Osteocyte (in vitro differentiated cells): Measurements from ENCODE around the gene SLC6A17. TPM values are rescaled to one million over a fixed set of nuclear protein-coding genes. Genes with fewer than 3 reads are reported as not detected.

ENCODE experiments used
- DNase-seq: peaks from one replicate; pipeline ENCODE4 v3.0.0; 2021; ENCODE audit warnings: mixed read lengths; ENCODE audit not compliant: unreplicated experiment; ENCODE audit errors: extremely low spot score
- H3K27ac Mint-ChIP-seq: one replicate; pipeline ENCODE4 v1.8.0; 2021; ENCODE audit warnings: mild to moderate bottlenecking, mixed read lengths; ENCODE audit not compliant: unreplicated experiment
- H3K27me3 Mint-ChIP-seq: one replicate; pipeline ENCODE4 v1.8.0; 2021; ENCODE audit warnings: mixed read lengths; ENCODE audit not compliant: unreplicated experiment
- H3K36me3 Mint-ChIP-seq: one replicate; pipeline ENCODE4 v1.8.0; 2021; ENCODE audit warnings: mixed read lengths; ENCODE audit not compliant: unreplicated experiment
- H3K4me1 Mint-ChIP-seq: one replicate; pipeline ENCODE4 v1.8.0; 2021; ENCODE audit warnings: mixed read lengths; ENCODE audit not compliant: unreplicated experiment
- H3K4me3 Mint-ChIP-seq: one replicate; pipeline ENCODE4 v1.8.0; 2021; ENCODE audit warnings: mild to moderate bottlenecking, moderate library complexity, mixed read lengths; ENCODE audit not compliant: unreplicated experiment
- H3K9me3 Mint-ChIP-seq: one replicate; pipeline ENCODE4 v1.8.0; 2021; ENCODE audit warnings: mixed read lengths; ENCODE audit not compliant: unreplicated experiment
- total RNA-seq: library from RNA; stranded (reverse); gene quantifications from 2 replicates; pipeline ENCODE4 v1.2.1, GENCODE V29; 2021
- TF ChIP-seq, protein P1 (sequence below): fragments of 200-600 bp; sonication (generic); IDR thresholded peaks from 2 replicates; pipeline ENCODE4 v1.5.0; 2021; ENCODE audit warnings: antibody characterized with exemption, mild to moderate bottlenecking, moderate library complexity

SLC6A17 gene
- total RNA-seq, 1 donor from 2014 or later: 1.6 TPM

DNA sequence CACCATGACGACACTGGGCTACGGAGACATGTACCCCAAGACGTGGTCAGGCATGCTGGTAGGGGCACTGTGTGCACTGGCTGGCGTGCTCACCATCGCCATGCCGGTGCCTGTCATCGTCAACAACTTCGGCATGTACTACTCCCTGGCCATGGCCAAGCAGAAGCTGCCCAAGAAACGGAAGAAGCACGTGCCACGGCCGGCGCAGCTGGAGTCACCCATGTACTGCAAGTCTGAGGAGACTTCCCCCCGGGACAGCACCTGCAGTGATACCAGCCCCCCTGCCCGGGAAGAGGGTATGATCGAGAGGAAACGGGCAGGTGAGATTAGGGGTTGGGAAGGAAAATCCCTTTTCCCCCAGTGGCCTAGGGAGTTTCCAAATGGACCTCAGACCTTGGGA, 73.3 kb downstream of the SLC6A17 start:
- TF ChIP-seq, protein P1, sequence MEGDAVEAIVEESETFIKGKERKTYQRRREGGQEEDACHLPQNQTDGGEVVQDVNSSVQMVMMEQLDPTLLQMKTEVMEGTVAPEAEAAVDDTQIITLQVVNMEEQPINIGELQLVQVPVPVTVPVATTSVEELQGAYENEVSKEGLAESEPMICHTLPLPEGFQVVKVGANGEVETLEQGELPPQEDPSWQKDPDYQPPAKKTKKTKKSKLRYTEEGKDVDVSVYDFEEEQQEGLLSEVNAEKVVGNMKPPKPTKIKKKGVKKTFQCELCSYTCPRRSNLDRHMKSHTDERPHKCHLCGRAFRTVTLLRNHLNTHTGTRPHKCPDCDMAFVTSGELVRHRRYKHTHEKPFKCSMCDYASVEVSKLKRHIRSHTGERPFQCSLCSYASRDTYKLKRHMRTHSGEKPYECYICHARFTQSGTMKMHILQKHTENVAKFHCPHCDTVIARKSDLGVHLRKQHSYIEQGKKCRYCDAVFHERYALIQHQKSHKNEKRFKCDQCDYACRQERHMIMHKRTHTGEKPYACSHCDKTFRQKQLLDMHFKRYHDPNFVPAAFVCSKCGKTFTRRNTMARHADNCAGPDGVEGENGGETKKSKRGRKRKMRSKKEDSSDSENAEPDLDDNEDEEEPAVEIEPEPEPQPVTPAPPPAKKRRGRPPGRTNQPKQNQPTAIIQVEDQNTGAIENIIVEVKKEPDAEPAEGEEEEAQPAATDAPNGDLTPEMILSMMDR: no peak
- no peak overlapping the region for H3K27ac Mint-ChIP-seq
- DNase-seq: no peak
- no peaks in the 10 kb centered on the region for H3K9me3 Mint-ChIP-seq
- no peaks in the 10 kb centered on the region for H3K36me3 Mint-ChIP-seq
- no peaks in the 10 kb centered on the region for H3K27me3 Mint-ChIP-seq
- no peak overlapping the region for H3K4me3 Mint-ChIP-seq
- H3K4me1 Mint-ChIP-seq: no peaks in the 10 kb centered on the region

DNA sequence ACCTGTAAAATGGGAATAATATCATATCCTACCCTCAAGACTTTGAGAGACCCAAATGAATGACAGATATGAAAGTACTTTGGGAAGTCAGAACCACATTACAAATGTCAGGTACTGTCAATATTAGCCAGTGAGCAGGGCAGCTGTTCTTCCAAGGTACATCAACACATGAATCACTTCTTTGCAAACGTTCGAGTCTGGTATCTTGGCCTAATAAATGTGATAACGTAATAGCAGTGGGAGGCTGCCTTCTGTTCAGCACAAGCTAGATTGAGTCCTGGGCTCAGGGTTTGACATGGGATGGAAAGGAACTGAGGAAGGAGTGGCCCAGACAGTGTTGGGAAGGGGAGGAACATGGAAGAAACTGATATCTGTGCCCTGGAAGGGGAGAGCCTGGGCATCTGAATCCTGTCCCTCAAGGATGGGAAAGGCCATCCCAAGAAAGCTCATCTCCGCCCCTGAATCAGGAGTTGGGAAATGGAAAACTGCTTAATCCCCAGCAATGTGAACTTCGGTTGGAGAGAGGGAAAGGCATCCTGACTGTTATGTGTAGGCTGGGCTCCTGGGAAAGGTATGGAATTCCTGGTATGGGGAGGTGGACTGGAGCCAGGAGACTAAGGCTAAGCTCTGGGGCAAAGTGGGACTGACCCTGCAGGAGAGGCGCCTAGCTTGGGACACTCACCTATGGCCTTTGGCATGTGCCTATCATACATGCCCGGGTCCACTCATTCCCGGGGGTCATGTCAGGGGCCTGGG, 74.1 kb downstream of the SLC6A17 start:
- no peak for DNase-seq
- no peaks in the 10 kb centered on the region for H3K4me1 Mint-ChIP-seq
- H3K36me3 Mint-ChIP-seq: no peaks in the 10 kb centered on the region
- no peaks in the 10 kb centered on the region for H3K9me3 Mint-ChIP-seq
- no peak overlapping the region for H3K27ac Mint-ChIP-seq
- H3K27me3 Mint-ChIP-seq: no peaks in the 10 kb centered on the region
- TF ChIP-seq, protein P1: no peak
- no peak overlapping the region for H3K4me3 Mint-ChIP-seq

DNA sequence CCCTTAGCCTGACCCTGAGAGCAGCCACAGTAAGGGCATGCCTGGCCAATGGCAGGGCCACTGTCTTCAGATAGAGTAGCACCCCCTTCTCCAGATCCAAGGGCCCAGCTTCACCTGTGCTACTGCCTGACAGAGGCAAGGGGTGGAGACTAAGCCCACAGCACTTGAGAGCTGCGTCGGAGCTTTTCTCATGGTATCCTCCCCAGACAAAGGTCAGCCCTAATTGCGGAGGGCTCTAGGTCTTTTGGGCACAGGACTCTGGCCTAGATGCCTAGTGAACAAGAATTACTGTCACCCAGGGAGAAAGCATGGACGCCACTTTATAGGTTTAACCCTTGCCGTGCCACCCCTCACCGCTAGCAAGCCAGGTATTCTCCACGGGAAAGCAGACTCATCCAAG, 74.9 kb downstream of the SLC6A17 start:
- Mint-ChIP-seq H3K4me1 (no peaks in the 10 kb centered on the region), H3K4me3 (no peak overlapping the region), H3K9me3 (no peaks in the 10 kb centered on the region), H3K36me3 (no peaks in the 10 kb centered on the region), H3K27me3 (no peaks in the 10 kb centered on the region), H3K27ac (no peak overlapping the region)
- no peak for DNase-seq
- TF ChIP-seq, protein P1: no peak

DNA sequence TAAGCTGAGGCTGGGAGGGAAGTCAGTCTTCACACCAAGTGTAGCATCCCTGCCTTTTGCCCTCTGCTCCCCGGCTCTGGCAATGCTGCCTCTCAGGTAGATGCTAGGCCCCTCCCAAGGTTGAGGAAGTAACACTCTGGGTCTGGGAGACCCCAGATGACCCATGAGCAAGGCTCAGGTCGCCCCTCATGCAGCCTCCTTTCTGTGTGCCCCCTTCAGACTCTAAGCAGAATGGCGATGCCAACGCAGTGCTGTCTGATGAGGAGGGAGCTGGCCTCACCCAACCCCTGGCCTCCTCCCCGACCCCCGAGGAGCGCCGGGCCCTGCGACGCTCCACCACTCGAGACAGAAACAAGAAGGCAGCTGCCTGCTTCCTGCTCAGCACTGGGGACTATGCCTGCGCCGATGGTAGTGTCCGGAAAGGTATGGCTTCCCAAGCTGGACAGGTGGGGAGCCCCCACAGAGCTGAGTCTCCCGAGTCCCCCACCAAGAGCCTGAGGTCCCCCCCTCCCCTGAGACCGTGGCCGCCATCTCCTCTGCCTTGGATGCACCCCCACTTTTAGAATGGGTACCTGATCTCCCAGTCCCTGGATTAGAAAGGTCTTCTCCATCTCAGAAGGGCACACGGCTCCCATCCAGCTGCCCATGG, 75.6 kb downstream of the SLC6A17 start:
- no peaks in the 10 kb centered on the region for H3K9me3 Mint-ChIP-seq
- no peak for DNase-seq
- no peaks in the 10 kb centered on the region for H3K27me3 Mint-ChIP-seq
- H3K27ac Mint-ChIP-seq: no peak overlapping the region
- H3K4me3 Mint-ChIP-seq: no peak overlapping the region
- no peaks in the 10 kb centered on the region for H3K36me3 Mint-ChIP-seq
- TF ChIP-seq, protein P1: no peak
- no peaks in the 10 kb centered on the region for H3K4me1 Mint-ChIP-seq

DNA sequence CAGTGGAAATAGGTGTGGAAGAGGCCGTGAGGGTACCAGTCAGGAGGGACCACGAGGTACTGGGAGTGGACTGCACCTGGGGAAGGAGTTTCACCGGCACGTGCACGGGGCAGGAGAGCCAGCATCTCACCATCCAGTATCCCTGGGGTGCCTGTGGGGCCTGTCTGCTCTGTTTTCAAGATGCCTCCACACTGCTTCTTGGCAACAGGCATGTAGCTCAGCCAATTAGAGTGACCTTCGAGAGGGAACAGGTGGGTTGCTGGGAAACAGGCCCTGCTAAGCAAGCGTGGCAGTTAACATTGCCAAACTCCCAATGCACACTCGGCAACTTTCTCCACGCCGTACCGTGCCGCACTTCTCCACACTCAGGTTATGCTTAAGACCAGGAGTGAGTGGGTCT, 77.5 kb downstream of the SLC6A17 start:
- no peaks in the 10 kb centered on the region for H3K36me3 Mint-ChIP-seq
- TF ChIP-seq, protein P1: no peak
- no peak for DNase-seq
- H3K27me3 Mint-ChIP-seq: no peaks in the 10 kb centered on the region
- H3K27ac Mint-ChIP-seq: no peak overlapping the region
- H3K4me3 Mint-ChIP-seq: no peak overlapping the region
- H3K9me3 Mint-ChIP-seq: no peaks in the 10 kb centered on the region
- no peaks in the 10 kb centered on the region for H3K4me1 Mint-ChIP-seq
